CD4-positive, alpha-beta T cell treated with Interleukin-1 beta for 1 hour (primary cell): ENCODE results near the gene OR2AG2.

ENCODE experiments used
- DNase-seq, 2 donors: peaks; one replicate each; pipeline ENCODE4 v3.0.0-alpha.2; 2020 to 2022

The OR2AG2 gene

GRCh38 chr11:6738590-6738989, 33.2 kb downstream of the OR2AG2 start:
- no peak for DNase-seq

- peak; percentile 57 to 84 for DNase-seq
These were observed 33.8 kb downstream of the OR2AG2 start for GRCh38 chr11:6737872-6738466.

- no peak for DNase-seq
These were observed 35.2 kb downstream of the OR2AG2 start for GRCh38 chr11:6736495-6737121.

- DNase-seq, result no peak
These were observed 36.5 kb downstream of the OR2AG2 start for GRCh38 chr11:6735306-6735705.

- no peak for DNase-seq
These were observed 37.2 kb downstream of the OR2AG2 start for GRCh38 chr11:6734616-6735015.

- DNase-seq, result peak in 1 of 2 donors; percentile 39
These were observed 38.2 kb downstream of the OR2AG2 start for GRCh38 chr11:6733326-6734275.

- DNase-seq, result no peak
These were observed 43.6 kb downstream of the OR2AG2 start for GRCh38 chr11:6727971-6728760.

- DNase-seq, result no peak
These were observed 46.3 kb downstream of the OR2AG2 start for GRCh38 chr11:6725386-6725896.

- DNase-seq, result no peak
These were observed 47.8 kb downstream of the OR2AG2 start for GRCh38 chr11:6724013-6724412.

GRCh38 chr11:6721343-6721742, 50.4 kb downstream of the OR2AG2 start:
- no peak for DNase-seq

- no peak for DNase-seq
These were observed 52.2 kb downstream of the OR2AG2 start for GRCh38 chr11:6719576-6719975.

- no peak for DNase-seq
These were observed 54.4 kb downstream of the OR2AG2 start for GRCh38 chr11:6717426-6717825.
